CD4-positive, alpha-beta T cell treated with Interleukin-6 for 4 hours (primary cell): ENCODE measurements around the gene CATSPER4.
A peak's percentile ranks its signal among the peaks of the same experiment; 100 is the strongest.

Experiments
- DNase-seq: peaks from one replicate; pipeline ENCODE4 v3.0.0-alpha.2; 2020; ENCODE audit warnings: mixed read lengths

The CATSPER4 gene

GRCh38 chr1:26190373-26190987, at the start of gene CATSPER4:
TSS of gene CATSPER4 (plus strand) at chr1:26190602. CDS start at chr1:26190628, 26 bp downstream.
- peak; percentile 32 for DNase-seq

- DNase-seq = no peak
Measured at GRCh38 chr1:26142159-26142558, 48.2 kb upstream of the CATSPER4 start.

- DNase-seq = peak; percentile 89
Measured at GRCh38 chr1:26145041-26145959, 45.1 kb upstream of the CATSPER4 start.

GRCh38 chr1:26145960-26146294, 44.5 kb upstream of the CATSPER4 start:
- no peak for DNase-seq

DNA sequence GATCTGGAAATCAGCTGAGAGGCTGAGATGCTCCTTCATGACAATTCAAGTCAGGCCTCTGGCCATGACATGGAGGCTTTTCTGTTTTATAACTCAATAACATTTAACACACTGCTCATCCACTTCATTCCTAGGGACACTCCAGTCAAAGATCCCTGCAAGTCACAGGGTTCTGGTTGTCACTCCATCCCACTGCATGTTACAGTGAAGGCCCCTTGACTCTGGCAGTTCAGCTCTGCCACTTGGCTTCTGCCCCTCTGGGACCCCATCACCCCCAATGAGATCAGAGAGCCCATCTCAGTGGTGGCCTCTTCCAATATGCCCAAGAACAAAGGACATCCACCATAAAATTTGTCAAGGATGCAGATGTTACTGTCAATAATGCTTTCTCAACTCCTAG, 41.5 kb upstream of the CATSPER4 start:
- DNase-seq = no peak

GRCh38 chr1:26153966-26154532, 36.4 kb upstream of the CATSPER4 start:
- no peak for DNase-seq

GRCh38 chr1:26154750-26155149, 35.7 kb upstream of the CATSPER4 start:
- DNase-seq = no peak

- DNase-seq = no peak
Measured at GRCh38 chr1:26155370-26156284, 34.8 kb upstream of the CATSPER4 start.

- DNase-seq = peak; percentile 18
Measured at GRCh38 chr1:26156285-26157038, 33.9 kb upstream of the CATSPER4 start.

GRCh38 chr1:26158271-26158907, 32.0 kb upstream of the CATSPER4 start:
- no peak for DNase-seq

GRCh38 chr1:26158908-26159742, 31.3 kb upstream of the CATSPER4 start, which contains the start of gene FAM110D:
TSS of gene FAM110D (plus strand) at chr1:26159079. CDS start at chr1:26161292, 2,213 bp downstream.
- DNase-seq = no peak

DNA sequence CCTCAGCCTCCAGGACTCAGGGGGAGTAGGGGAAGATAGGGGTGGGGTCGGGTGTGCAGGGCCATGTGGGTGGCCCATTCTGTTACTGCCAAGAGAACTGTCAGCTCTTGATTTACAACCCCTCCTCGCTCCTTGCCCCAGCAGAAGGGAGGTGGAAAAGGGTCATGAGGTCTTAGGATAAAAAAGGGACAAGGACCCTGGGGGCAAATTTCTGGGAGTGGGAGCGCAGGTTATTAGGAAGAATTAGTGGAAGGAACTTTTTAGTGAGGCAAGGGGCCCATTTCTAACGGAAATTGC, 30.7 kb upstream of the CATSPER4 start:
- no peak for DNase-seq

- DNase-seq = no peak
Measured at GRCh38 chr1:26160527-26161414, 29.6 kb upstream of the CATSPER4 start.

DNA sequence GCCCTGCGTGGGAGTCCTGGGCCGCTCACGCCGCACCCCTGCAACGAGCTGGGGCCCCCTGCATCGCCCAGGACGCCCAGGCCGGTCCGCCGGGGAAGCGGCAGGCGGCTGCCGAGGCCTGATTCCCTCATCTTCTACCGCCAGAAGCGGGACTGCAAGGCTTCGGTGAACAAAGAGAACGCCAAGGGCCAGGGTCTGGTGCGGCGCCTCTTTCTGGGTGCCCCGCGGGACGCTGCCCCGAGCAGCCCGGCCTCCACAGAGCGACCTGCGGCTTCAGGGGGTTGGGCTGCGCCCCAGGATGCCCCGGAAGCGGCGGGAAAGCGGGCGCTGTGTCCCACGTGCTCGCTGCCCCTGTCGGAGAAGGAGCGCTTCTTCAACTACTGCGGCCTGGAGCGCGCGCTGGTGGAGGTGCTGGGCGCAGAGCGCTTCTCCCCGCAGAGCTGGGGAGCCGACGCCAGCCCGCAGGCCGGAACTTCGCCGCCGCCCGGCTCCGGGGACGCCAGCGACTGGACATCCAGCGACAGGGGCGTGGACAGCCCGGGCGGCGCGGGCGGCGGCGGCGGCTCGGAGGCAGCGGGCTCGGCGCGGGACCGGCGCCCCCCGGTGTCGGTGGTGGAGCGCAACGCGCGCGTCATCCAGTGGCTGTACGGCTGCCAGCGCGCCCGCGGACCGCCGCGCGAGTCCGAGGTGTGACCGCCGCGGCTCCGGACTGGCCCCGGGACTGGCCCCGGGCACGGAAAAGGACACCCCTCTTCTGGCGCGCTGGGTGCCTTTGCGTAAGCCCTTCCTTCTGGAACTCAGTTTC, 28.8 kb upstream of the CATSPER4 start:
- peak; percentile 48 for DNase-seq

GRCh38 chr1:26162220-26162709, 28.1 kb upstream of the CATSPER4 start:
- no peak for DNase-seq

DNA sequence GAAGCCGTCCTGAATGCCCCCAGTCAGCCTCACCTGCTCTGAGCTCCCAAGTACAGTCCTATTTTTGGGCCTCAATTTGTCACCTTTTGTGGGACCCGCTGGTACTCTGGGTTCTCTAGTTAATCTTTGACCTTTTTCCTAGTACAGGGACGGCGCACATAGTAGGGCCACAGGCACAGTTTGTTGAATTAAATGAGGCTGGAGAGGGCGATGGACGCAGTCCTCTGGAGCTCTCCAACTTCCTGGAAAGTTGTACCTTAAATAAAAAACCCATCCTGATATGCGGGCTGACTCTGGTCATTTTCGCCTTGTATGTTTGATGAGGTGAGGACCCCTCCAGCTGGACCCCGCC, 26.7 kb upstream of the CATSPER4 start:
- DNase-seq = no peak

- DNase-seq = peak; percentile 65
Measured at GRCh38 chr1:26164036-26164860, 26.2 kb upstream of the CATSPER4 start.
